Stimulated activated CD4-positive, alpha-beta T cell treated with anti-CD3 and anti-CD28 coated beads, Interleukin-1b, Interleukin-23, amount 100 ng/mL, for 48 hours (primary cell): ENCODE data around the gene USH1C.

Experiments used
- DNase-seq: peaks from one replicate; pipeline ENCODE4 v3.0.0-alpha.2; 2020

The USH1C gene

DNA sequence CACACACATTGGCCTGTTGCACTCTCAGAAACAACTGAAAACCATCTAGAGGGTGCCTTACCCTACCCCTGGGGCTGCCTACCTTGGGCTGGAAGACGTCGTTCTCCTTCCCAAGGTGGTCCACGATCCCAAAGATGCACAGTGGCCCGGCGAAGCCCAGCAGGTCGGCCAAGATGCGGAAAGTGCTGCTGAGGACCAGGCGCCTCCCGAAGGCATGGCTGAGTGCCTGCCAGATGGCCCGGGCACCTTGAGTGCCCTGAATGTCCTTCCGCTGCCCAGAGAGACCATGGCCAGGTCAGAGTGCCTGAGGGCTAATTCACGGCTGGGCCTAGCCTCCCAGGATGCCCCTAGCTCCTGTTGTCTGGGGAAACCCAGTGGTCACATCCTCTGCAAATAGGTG is 83.8 kb downstream of the USH1C start:
- no peak for DNase-seq

DNA sequence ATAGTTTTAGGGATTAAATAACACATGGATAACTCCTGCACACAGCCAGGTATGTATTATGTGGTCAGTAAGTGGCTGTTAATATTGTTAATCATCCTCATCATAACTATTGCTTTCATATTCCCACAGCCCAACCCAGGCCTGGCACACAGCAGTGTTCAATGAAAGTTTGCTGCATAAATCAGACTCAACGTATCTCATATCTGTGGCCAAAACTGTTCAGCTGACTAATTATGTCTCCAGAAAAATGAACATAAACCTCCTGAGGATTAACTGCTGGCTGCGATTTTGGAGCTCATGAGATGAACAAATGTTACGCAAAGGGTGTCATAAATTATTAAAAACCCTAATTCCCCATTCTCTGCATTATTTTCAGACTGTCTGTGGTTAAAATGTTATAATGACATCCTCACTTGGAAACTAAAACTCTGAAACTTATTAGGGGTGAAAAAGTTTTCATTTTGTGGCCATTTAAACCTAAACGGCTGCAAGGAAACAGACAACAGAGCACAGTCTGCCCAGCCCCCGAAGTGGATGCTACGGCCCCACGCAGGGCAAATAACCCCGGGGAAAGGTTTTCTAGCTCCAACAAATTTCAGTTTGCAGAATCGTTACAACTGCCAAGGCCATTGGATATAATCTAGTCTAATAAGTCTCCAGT is 84.8 kb downstream of the USH1C start:
- DNase-seq, result no peak

DNA sequence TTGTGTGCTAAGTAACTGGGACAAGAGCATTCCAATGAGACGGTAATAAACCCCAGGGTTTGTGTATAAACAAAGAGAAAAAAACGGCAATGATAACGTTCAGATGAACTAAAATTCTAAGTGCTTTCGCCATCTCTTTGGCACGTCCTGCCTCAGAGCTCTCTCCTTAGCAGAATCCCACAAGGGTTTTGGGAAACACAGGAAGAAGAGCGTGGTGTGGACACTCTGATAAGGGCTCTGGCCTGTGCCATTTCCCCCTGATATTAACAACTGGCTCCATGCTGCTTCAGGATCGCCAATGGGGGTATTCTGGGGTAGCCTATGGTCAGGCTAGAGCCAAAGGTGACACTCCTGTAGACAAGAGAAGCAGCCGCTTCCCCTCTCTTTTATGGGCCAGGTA is 85.9 kb downstream of the USH1C start:
- DNase-seq, result no peak

DNA sequence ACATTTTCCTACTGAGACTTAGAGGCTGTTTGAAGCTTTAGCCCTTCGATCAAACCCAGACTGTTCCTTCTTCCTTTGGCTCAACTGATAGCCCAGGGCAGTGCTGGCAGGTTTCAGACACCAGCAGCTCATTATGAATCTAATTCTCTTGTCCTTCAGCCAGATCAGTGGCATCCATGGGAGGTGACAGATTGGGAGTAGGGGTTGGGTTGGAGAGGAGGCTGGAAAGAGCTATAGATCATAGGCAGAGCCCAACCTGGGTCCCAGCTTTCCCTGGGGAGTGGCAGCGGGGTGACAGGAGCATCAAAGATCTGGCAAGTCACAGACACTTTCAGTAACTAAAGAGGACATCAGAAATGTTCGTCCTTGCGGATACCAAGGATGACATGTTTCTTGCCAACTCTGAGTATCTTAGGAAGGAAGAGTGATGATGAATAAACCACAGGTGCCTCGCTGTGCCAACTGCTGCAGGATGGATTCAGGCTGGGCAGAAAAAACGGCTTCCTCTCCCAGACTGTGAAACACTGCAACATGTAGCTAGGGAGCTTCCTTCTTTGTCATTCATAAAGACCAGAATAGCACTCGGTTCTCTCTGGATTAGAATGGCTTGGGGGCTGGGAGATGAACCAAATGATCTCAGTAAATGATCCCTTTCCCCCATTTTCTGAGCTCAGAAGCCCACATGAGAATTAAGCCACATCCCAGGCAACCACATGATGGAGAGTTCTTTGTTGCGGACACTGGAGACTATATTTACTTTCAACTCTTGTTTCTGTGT is 86.6 kb downstream of the USH1C start:
- DNase-seq, result no peak

DNA sequence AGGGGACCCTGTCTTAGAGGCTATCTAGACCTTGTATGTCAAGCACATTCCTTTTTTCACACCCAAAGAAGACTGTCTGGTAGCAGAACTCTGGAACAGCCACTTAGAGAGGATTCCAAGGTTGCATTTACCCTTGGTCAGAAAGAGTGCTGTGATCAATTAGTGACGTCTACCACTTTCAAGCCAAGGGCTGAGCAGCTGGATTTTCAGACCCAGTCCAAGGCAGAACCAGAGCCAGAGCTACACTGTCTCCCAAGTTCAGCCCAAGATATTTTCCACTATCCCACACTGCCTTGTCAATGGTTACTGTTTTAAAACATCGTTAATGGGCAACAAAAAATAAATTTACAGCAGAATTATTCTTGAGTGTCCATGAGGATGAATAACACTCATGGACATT is 91.5 kb downstream of the USH1C start:
- no peak for DNase-seq

DNA sequence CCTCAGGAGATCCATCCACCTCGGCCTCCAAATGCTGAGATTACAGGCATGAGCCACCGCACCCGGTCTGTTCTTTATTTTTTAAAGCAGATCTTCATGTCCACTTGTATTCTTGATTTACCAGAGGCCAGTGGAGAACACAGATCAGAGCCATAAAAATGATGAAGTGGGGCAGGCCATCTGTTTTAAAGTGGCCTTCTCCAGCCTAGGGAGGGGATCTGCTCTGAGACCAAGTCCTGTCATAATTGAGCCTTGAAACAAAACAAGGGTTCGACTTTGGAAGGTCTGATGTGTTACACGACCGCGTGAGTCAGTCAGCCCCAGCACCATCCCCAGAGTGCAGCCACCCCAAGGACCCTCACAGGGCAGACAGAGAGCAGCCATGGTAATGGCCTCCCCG is 95.1 kb downstream of the USH1C start:
- no peak for DNase-seq

DNA sequence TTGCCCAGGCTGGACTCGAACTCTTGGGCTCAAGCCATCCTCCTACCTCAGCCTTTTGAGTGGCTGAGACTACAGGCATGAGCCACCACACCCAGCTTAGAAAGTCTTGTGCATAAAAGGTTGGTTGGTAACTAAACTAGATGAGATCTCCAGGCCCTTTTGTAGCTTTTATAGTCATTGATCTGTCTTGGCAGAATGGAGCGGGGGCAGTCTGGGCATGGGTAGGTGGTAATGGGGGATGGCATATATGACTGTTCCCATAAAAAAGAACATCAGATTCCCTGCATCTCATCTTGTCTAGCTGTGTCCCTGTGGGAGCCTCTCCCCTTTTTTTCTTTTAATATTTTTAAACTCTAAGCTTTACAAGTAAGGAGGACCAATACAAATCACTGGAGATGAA is 97.7 kb downstream of the USH1C start:
- no peak for DNase-seq

DNA sequence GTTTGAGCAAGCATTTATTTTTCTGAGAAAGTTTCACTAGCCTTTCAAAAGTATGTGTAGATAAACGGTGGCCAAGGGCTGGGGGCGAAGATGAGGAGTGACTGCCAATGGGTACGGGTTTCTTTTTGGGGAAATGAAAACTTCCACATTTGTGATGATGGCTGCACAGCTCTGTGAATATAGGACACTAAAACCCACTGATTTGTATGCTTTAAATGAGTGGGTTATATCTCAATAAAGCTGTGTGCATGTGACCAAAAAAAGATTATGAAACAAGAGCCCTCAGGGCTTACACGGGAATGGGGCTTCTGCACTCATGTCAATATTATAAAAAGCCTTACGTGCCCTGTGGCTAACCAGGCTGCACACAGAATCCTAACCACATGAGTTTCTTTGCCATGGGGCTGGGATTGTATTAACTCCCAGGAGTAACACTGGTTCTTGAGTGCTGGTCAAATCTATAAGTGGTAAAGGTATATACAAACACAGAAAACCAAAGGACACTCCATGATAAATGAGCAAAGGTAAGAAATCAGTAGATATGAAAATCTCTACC is 98.9 kb downstream of the USH1C start:
- no peak for DNase-seq

DNA sequence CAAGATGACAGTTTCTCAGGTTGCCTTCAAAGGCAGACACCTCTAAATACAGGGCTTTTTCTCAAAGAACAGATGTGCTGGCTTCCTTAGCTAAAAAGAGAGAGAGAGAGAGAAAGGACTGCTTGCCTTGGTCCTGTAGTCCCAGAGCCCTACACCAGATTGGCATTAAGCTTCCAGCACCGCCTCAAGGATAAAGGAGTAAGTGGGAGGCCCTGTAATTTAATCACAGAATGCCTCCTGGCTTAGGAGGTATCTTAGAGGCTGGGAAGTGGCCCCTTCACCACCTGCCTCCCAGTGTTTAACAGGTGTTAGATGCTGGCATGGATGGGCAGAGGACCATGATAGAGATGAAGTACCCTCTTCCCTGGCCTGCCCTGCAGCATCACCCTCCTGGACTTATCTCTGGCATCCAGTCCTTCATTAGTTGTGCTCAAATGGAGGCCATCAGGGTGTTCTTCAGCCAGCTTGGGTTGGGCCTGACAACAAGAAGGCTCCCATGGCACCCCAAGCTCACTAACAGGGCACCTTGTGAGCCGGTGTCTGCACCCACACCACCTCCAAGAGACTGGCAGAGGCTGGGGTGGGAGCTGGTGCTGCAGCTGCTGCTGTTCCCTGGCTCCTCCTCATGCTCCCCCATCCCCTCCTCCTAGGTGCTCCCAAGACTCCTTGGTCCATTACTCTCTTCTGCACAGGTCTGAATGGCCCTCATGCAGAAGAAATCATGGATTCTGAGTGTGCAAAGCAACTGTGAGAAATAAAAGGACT is 100.1 kb downstream of the USH1C start:
- DNase-seq, result no peak
